ENCODE results near the gene MUC20.
"Not testable (repeated sequence)": the region's sequence is repeated elsewhere in the genome, so short reads cannot be mapped to it uniquely, and the experiment has no call there.

Gene MUC20

DNA sequence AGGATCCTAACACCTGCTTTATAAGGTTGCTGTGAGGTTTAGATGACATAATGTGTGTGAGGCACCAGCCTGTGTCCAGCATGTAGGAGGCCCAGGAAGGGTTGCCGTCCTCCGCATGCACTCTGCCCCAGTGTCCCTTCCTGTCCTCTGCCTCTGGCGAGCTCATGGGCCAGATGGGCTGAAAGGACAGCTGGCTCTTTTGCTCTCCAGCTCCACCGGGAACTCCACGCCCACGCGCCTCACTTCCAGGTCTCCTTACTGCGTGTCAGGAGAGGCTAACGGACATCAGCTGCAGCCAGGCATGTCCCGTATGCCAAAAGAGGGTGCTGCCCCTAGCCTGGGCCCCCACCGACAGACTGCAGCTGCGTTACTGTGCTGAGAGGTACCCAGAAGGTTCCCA is 12.2 kb downstream of the MUC20 start:
- no peaks in the 10 kb centered on the region for H3K79me2 ChIP-seq (ENCODE audit: insufficient read depth, low read length)
- peaks cover 15% of the 10 kb centered on the region for H3K27me3 ChIP-seq (ENCODE audit: insufficient read depth, low read length, poor library complexity)
- ATAC-seq (ENCODE audit: insufficient read depth, low read depth) = no peak
- H3K4me1 ChIP-seq (ENCODE audit: insufficient read depth, low read length) = no peaks in the 10 kb centered on the region
- H3K9ac ChIP-seq (ENCODE audit: low read depth, low read length) = no peak overlapping the region
- no peaks in the 10 kb centered on the region for H3K9me3 ChIP-seq (ENCODE audit: insufficient read depth, low read length, severe bottlenecking)
- no peak overlapping the region for H3K4me2 ChIP-seq (ENCODE audit: insufficient read depth, low read length)
- no peak overlapping the region for H3K27ac ChIP-seq (ENCODE audit: low read length)
- H2AFZ ChIP-seq (ENCODE audit: low read depth, low read length) = no peak overlapping the region
- H3K4me3 ChIP-seq (ENCODE audit: low read depth in 1 of 2, low read length in 2 of 2) = no peak overlapping the region
- 0 out of 2 replicates have a peak, but pooled peaks cover 5% of the 10 kb centered on the region for H4K20me1 ChIP-seq (ENCODE audit: insufficient read depth, low read length)
- no peaks in the 10 kb centered on the region for H3K36me3 ChIP-seq (ENCODE audit: insufficient read depth, low read length)
- TF ChIP-seq, protein P1, sequence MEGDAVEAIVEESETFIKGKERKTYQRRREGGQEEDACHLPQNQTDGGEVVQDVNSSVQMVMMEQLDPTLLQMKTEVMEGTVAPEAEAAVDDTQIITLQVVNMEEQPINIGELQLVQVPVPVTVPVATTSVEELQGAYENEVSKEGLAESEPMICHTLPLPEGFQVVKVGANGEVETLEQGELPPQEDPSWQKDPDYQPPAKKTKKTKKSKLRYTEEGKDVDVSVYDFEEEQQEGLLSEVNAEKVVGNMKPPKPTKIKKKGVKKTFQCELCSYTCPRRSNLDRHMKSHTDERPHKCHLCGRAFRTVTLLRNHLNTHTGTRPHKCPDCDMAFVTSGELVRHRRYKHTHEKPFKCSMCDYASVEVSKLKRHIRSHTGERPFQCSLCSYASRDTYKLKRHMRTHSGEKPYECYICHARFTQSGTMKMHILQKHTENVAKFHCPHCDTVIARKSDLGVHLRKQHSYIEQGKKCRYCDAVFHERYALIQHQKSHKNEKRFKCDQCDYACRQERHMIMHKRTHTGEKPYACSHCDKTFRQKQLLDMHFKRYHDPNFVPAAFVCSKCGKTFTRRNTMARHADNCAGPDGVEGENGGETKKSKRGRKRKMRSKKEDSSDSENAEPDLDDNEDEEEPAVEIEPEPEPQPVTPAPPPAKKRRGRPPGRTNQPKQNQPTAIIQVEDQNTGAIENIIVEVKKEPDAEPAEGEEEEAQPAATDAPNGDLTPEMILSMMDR (IDR thresholded peaks at IDR 0.05; ENCODE audit: borderline replicate concordance, extremely low read depth, low read length, poor library complexity, severe bottlenecking) = no peak
- no peak for TF ChIP-seq EZH2 (IDR thresholded peaks at IDR 0.05; ENCODE audit: borderline replicate concordance, low read depth, low read length, severe bottlenecking)
- no peak for DNase-seq

DNA sequence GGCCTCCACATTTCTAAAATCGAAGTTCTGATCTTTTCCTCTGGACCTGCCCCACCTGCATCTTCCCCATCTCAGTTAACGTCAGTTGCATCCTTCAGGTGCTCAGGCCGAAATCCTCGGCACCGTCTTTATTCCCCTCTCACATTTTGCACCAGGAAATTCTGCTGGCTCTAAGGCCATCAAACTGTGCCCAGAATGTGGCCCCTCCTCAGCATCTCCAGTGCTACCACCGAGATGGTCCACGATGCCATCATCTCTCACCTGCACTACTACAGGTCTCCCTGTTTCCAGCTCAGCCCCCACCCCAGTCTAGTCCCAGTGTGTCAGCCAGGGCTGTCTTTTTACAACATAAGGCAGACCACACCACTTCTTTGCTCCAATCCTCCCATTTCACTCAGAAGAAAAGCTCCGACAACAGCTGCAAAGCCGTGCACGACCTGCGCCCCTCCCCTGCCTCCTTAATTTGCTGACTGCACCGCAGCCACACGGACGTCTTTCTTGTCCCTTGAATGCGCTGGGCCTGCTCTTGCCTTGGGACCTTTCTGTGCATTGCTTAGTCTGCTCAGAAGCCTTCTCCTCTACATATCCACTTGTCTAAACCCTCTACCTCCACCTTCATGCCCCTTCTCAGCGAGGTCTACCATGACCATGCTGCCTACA is 14.4 kb downstream of the MUC20 start:
- Histone ChIP-seq H3K4me2 (ENCODE audit: insufficient read depth, low read length) (no peak overlapping the region), H2AFZ (ENCODE audit: low read depth, low read length) (no peak overlapping the region), H3K9ac (ENCODE audit: low read depth, low read length) (no peak overlapping the region), H3K27me3 (ENCODE audit: insufficient read depth, low read length, poor library complexity) (peaks cover 15% of the 10 kb centered on the region), H3K36me3 (ENCODE audit: insufficient read depth, low read length) (no peaks in the 10 kb centered on the region), H3K9me3 (ENCODE audit: insufficient read depth, low read length, severe bottlenecking) (no peaks in the 10 kb centered on the region), H3K4me1 (ENCODE audit: insufficient read depth, low read length) (no peaks in the 10 kb centered on the region), H4K20me1 (ENCODE audit: insufficient read depth, low read length) (0 out of 2 replicates have a peak, but pooled peaks cover 5% of the 10 kb centered on the region), H3K4me3 (ENCODE audit: low read depth in 1 of 2, low read length in 2 of 2) (no peak overlapping the region), H3K79me2 (ENCODE audit: insufficient read depth, low read length) (no peaks in the 10 kb centered on the region), H3K27ac (ENCODE audit: low read length) (no peak overlapping the region)
- TF ChIP-seq EZH2 (IDR thresholded peaks at IDR 0.05; ENCODE audit: borderline replicate concordance, low read depth, low read length, severe bottlenecking) = no peak
- TF ChIP-seq, protein P1 (IDR thresholded peaks at IDR 0.05; ENCODE audit: borderline replicate concordance, extremely low read depth, low read length, poor library complexity, severe bottlenecking) = no peak
- ATAC-seq (ENCODE audit: insufficient read depth, low read depth) (no peak), DNase-seq (no peak)

GRCh38 chr3:195736866-195737490 is 16.2 kb downstream of the MUC20 start:
- TF ChIP-seq, protein P1 (IDR thresholded peaks at IDR 0.05; ENCODE audit: borderline replicate concordance, extremely low read depth, low read length, poor library complexity, severe bottlenecking) = no peak
- no peak for TF ChIP-seq EZH2 (IDR thresholded peaks at IDR 0.05; ENCODE audit: borderline replicate concordance, low read depth, low read length, severe bottlenecking)
- Histone ChIP-seq H3K79me2 (ENCODE audit: insufficient read depth, low read length) (no peaks in the 10 kb centered on the region), H3K9me3 (ENCODE audit: insufficient read depth, low read length, severe bottlenecking) (no peaks in the 10 kb centered on the region), H3K4me2 (ENCODE audit: insufficient read depth, low read length) (no peak overlapping the region), H3K9ac (ENCODE audit: low read depth, low read length) (no peak overlapping the region), H3K27ac (ENCODE audit: low read length) (no peak overlapping the region), H4K20me1 (ENCODE audit: insufficient read depth, low read length) (0 out of 2 replicates have a peak, but pooled peaks cover 5% of the 10 kb centered on the region), H2AFZ (ENCODE audit: low read depth, low read length) (no peak overlapping the region), H3K4me3 (ENCODE audit: low read depth in 1 of 2, low read length in 2 of 2) (no peak overlapping the region), H3K4me1 (ENCODE audit: insufficient read depth, low read length) (no peaks in the 10 kb centered on the region), H3K36me3 (ENCODE audit: insufficient read depth, low read length) (no peaks in the 10 kb centered on the region), H3K27me3 (ENCODE audit: insufficient read depth, low read length, poor library complexity) (peaks cover 15% of the 10 kb centered on the region)
- ATAC-seq (ENCODE audit: insufficient read depth, low read depth) (no peak), DNase-seq (no peak)

- H3K4me2 ChIP-seq (ENCODE audit: insufficient read depth, low read length); H3K4me3 ChIP-seq (ENCODE audit: low read depth in 1 of 2, low read length in 2 of 2); H3K9ac ChIP-seq (ENCODE audit: low read depth, low read length); H2AFZ ChIP-seq (ENCODE audit: low read depth, low read length); H3K79me2 ChIP-seq (ENCODE audit: insufficient read depth, low read length); DNase-seq; H3K9me3 ChIP-seq (ENCODE audit: insufficient read depth, low read length, severe bottlenecking); H3K36me3 ChIP-seq (ENCODE audit: insufficient read depth, low read length); H4K20me1 ChIP-seq (ENCODE audit: insufficient read depth, low read length); ATAC-seq (ENCODE audit: insufficient read depth, low read depth); H3K27ac ChIP-seq (ENCODE audit: low read length); H3K4me1 ChIP-seq (ENCODE audit: insufficient read depth, low read length): not testable (repeated sequence)
- H3K27me3 ChIP-seq (ENCODE audit: insufficient read depth, low read length, poor library complexity) = peaks cover 15% of the 10 kb centered on the region
Observed at GRCh38 chr3:195737782-195738181, 17.0 kb downstream of the MUC20 start.
